HEK293T (cell line): Measurements from ENCODE around the gene ATP13A4.

Experiments
- ARNT ChIP-seq: fragments of 450-650 bp; IDR thresholded peaks from 2 replicates; pipeline ENCODE4 v1.6.1; 2017; ENCODE audit warnings: mild to moderate bottlenecking
- FOXM1 ChIP-seq: fragments of 450-650 bp; IDR thresholded peaks from 2 replicates; pipeline ENCODE4 v1.6.1; 2017; ENCODE audit warnings: mild to moderate bottlenecking, borderline replicate concordance
- HDGF ChIP-seq: fragments of 450-650 bp; IDR thresholded peaks from 2 replicates; pipeline ENCODE4 v1.6.1; 2017; ENCODE audit warnings: antibody characterized with exemption, borderline replicate concordance
- SUZ12 ChIP-seq: fragments of 450-650 bp; IDR thresholded peaks from 2 replicates; pipeline ENCODE4 v1.6.1; 2016; ENCODE audit warnings: mild to moderate bottlenecking

DNA sequence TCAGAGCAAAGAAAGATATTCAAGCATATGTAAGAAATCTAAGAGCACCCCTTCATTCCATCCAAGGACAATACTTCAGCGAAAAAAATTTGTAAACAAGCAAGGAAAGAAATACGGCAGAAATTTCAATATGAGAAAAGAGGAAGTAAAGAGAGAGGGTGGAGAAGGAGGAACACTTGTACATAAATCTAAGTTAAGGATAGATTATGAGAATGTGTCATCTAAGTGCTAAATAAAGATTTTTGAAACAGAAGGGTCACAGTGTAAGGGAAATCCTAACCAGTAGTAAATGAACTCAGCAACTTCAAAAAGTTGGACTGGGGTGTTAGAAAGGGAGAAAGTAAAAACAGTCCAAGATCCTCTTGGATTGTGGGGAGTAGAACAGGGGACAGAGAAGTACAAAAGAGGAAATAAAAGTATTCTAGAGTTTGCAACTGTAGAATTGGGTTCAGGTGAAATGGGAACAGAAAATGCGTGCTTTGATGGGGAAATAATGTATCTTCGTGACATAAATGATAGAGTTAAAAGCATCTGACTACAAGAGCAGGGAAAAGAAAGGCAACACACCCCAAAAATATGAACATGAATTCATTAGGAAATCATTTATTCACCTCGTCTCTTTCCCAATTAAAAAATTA is 107.6 kb downstream of the ATP13A4 start:
- TF ChIP-seq FOXM1 (no peak), ARNT (no peak), HDGF (no peak), SUZ12 (no peak)
